NCI-H748 (cell line): ENCODE measurements around the gene TBX15.

Experiments
- DNase-seq: peaks from one replicate; lab custom pipeline; 2025; ENCODE audit not compliant: unreplicated experiment; lab: John Stamatoyannopoulos, UW

The TBX15 gene

DNA sequence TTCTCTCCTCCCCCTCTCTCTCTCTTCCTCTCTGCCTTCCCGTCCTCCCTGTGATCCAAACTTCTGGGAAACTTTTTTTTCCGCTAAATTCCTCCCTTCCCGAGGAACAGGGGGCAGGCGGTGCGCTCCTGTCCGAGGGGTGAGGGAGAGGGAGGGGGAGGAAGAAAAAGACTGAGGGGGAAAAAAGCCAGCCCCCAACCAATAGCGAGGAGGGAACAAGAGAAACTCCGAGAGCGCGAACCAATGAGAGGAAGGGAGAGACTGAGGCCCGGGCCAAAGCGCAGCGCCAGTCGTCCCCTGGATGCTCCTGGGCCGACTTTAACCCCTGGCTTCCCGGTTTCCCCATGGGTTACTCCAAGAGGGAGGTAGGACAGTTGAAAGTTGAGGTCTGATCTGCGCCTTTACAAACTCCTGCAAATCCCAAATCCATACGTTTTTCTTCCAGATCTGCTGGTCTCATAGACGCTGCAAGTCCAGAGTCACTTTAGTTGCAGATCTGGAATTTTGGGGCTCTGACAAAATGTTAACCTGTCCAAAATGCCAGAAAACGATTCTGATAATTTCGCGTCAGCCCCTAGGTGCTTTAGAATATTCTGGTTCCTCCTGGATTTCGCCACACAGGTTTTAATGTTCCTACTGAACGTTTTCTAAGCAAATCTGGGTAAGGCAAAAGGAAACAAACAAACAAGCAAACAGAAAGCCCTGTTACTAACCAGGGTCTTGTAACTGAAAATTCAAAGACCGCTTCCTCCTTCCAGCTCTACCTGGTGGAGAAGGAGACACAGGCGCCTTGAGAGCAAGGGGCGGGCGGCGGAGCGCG is at the start of gene TBX15:
Gene TBX15, minus strand, starts transcription at position 158 of the 820 bp plus-strand sequence. CDS start 548 bp downstream, outside the sequence.
- no peak for DNase-seq

DNA sequence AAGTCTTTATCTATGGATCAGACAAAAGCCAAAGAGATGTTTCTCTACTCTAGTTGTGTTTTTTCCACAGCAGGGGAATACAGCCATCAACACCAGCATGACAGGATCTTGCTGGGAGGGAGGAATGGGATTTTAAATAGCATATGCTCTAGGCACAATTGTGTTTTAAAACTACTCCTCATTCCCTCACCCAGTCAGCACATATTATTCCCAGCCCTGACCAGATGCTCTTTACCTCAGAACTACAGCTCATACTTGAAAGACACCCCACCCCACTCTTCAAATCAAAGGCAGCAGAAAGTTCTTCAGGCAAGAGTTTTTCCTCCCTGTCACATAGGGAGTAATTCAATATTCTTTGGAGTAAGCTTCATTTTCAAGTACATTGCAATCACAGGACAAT is 46.2 kb upstream of the TBX15 start:
- no peak for DNase-seq

DNA sequence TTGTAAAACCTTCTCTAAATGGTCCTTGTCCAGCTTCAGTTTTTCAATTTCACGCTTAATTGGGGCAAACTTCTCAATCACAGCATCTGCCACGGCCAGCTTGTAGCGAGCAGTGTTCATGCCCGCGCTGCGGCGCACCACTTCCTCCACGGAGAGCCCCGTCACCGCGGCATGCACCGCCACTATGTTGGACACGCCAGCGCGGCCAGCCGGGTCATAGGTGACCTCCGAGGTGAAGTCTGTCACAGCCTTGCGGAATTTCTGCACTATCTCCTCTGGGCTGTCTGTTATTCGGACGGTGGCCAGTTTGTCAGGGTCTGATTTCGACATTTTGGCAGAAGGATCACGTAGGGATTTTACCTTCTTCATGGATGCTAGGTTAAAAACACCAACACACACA is 44.8 kb upstream of the TBX15 start:
- no peak for DNase-seq

DNA sequence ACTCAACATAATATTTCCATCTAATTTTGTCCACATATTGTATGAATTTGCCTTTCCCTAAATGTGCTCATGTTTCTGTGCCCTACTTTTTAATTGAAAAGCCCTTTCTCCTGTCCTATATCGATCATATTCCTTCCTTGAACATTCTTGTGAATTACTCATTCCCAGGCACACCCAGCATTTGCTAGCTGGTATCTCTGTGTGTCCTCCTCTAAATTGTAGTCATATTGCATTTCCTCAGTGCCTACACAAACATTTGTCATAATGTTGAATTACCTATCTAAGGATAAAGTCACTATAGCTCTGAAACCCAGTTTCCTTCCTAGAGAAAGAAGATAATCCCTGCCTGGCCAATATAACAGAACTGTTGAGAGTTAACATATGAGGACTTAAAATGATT is 39.6 kb upstream of the TBX15 start:
- no peak for DNase-seq

GRCh38 chr1:119026956-119027355 is 38.8 kb upstream of the TBX15 start:
- DNase-seq, result no peak

GRCh38 chr1:119015547-119015946 is 27.4 kb upstream of the TBX15 start:
- peak; percentile 57 for DNase-seq

DNA sequence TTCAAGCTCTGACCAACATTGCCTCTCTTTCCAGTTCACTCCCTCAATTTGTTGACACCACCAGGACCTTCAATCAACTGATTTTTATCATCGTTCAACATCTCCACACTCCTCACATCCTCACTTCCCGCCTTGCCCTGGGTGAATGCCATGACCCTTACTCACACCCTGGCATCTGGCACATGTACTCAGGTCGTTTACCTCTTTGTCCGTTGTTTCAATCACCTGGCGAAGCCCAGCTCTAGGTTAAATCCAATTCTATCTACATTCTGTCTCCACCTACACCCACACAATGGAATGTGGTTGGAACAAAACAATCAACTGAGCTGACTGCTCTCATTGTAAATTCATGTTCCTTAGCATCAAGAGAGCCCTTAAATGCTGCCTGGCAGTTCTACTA is 24.2 kb upstream of the TBX15 start:
- no peak for DNase-seq

DNA sequence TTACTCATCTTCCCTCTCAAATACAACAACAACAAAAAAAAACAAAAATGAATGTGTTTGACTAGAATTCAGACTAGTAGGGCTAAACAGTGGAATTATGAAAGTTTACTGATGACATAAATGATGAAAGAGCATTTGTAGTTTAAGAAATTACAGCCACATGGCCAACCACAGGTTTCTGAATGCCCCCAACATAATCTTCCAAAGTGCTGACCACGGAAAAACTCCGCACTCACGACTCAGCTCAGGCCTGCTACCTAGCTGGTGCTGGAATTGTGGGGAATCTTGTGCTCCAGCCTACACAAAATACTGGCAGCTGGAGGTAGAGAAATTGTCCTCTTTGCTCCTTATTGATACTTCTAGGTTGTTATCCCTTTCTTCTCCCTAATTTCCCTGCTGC is 23.6 kb upstream of the TBX15 start:
- no peak for DNase-seq

DNA sequence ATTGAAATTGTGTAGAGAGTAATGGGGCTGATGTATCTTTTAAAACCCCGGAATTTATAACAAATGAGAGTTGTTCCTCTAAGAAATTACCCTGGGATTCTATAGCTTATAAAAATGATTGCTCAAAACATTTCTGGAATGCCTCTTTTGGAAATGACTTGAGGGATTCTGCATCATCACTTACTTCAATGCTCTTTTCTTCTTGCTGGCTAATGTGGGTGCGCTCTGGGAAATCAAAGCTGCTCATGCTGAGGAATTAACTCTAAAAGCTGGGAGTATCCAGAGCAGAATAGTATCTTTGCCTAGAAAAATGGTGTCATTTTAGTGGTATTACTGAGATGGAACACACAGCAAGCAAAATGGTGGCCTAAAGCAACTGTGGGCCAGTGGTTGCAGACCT is 23.0 kb upstream of the TBX15 start:
- DNase-seq, result no peak

DNA sequence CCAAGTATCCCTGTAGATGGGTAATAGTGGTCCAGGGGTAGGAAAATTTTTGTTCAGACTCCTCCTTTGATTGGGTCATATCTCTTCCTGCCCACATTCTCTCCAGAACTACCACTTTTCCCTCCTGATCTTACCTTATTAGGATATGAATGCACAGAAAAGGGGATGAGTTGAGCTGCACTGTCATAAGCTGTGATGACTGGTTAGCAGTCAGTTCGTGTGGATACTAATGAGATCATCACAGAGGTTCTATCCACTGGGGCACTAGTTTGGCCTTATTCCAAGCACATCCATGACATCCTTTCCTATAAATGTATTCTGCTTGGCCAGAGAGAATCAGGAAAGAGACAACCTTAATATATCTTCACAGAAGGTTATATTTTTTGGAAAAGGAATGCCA is 22.1 kb upstream of the TBX15 start:
- DNase-seq, result no peak

DNA sequence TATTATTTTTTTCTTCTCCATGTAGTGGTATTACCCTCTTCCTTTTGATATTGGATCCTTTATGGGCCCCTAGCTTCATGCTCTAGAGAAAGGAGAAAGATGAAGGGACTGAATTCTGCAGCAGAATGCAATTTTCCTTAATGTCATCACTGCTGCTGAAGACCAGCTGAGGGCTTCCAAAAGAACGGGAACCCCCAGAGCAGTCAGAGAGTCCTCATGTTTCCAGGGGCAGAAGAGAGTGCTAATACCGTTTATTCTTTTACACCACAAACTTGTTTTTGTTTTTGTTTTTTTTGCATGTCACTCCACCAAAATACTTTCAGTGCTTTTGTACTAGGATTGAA is 21.1 kb upstream of the TBX15 start:
- no peak for DNase-seq

DNA sequence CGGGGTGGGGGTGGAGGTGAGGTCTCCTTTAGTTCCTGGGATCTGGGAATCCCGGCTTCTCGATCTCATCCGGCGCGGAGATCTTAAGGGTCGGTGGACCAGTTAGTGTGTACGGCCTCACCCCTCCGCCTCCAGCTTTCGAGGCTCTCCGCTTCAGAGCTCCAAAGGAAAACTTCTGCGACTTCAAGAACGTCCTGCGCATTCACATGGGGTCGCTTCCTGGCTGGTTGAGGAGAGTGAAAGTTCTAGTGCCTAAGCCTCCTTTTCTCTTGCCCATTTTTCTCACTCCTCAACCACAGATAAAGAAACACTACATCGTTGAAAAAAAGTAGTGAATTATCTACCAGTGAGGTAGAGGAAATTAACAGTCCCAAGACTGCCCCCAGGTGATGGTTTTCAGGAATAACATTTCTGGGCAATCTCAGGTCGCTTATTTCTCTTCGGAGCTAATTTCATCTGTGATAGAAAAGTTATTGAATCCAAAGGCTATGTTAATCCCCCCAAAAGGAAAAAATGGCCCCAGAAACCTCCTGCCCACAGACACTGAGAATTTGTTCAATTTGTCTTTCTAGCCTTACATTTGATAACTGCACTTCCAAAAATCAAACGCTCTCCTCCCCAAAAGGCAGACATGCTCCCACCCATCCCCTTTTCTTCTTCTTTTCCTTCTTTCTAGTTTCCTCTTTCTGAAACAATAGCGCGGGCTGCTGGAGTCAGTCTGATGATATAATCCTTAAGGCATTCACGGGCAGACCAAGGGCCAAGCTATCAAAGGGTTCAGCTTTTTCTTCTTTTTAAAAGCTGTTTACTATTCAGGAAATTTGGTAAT is 20.6 kb upstream of the TBX15 start:
- DNase-seq, result peak; percentile 82

- peak; percentile 77 for DNase-seq
These were observed 19.7 kb upstream of the TBX15 start for GRCh38 chr1:119007670-119008482.

DNA sequence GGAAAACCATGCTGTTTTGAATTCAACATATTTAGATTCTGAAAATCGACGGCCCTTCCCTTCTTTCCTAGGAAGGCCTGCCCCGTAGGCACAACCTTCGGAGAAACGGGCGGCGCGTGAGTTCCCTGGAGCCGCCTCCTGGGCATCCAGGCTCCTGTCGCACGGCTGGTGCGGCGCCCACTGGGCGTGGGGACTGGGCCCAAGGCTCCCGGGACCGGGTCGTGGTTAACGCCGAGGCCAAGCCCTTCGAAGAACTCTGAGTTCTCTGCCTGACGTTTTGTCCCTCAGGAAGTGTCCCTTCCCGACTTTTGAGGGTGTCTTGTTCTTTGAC is 19.2 kb upstream of the TBX15 start:
- DNase-seq, result peak; percentile 57

- DNase-seq, result peak; percentile 80
These were observed 18.5 kb upstream of the TBX15 start for GRCh38 chr1:119006406-119007279.

DNA sequence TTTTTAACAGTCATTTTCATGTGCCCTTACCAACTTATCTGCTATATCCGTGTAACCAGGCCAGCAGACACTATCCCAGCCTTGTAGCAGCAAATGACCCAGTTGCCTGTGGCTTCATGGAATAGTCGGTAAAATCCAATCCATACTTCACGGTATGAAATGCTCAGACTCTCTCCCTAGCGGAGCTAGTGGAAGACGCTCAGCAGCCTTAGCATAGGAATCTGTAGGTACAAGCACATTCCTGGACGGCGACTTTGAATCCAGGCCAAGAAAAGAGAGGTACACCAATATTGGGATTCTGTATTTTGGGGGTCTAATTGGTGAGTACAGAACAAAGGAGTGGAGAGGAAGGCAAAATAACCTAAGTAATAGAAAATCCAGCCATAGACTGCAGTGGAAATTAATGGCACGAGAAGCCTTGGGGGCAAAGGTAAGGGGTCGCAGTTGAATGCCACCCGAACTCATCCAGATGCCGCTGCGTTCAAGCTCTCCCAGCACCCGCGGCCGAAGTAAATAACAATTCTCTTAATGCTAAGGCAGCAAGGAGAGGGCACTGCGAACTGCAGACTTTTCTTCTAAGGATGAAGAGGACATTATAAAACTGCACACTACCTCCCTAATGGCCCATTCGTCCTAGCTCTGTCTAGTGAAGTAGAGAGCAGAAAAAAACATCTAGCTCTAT is 17.7 kb upstream of the TBX15 start:
- peak; percentile 47 for DNase-seq

- DNase-seq, result no peak
These were observed 16.6 kb upstream of the TBX15 start for GRCh38 chr1:119004781-119005180.

GRCh38 chr1:119004129-119004527 is 16.0 kb upstream of the TBX15 start:
- DNase-seq, result no peak

- no peak for DNase-seq
These were observed 15.4 kb upstream of the TBX15 start for GRCh38 chr1:119003413-119004128.
